CD4-positive, alpha-beta T cell (primary cell): ENCODE measurements around the gene LRRC4B. TPM values are rescaled to one million over a fixed set of nuclear protein-coding genes. Genes with fewer than 3 reads are reported as not detected.

Experiments
- ATAC-seq: fragments of 200-7000 bp; cut with Tn5 transposase; one replicate; pipeline ENCODE4 v1.10.0; 2022; ENCODE audit warnings: mild to moderate bottlenecking; ENCODE audit not compliant: poor library complexity
- CTCF ChIA-PET: fragments of 350-600 bp; sonication (Branson Sonifier 250); formaldehyde crosslinking; loops from one replicate; lab custom pipeline; 2021; ENCODE audit warnings: antibody characterized with exemption, inconsistent platforms; lab: Charles Lee
- POLR2A ChIA-PET: fragments of 350-600 bp; sonication (Branson Sonifier 250); formaldehyde crosslinking; loops from one replicate; lab custom pipeline; 2021; ENCODE audit warnings: antibody characterized with exemption, inconsistent platforms; lab: Charles Lee
- DNase-seq, 14 experiments: peaks; one replicate each; pipeline ENCODE4 v3.0.0-alpha.2; 2013 to 2020; ENCODE audit warnings: mixed read lengths in 2 of 14
- H3K27ac ChIP-seq, 2 donors: one replicate each; pipeline versions ENCODE4 v1.5.1 to v1.7.0; 2013; ENCODE audit warnings: low read length in 2 of 2, low read depth in 1 of 2, mild to moderate bottlenecking in 1 of 2
- H3K27me3 ChIP-seq, 2 experiments: 1 replicate in 1 of 2; 2 replicates in 1 of 2; pipeline versions ENCODE4 v1.6.1 to v1.7.0; 2013; ENCODE audit warnings: low read length in 2 of 2, control low read depth in 1 of 2, mild to moderate bottlenecking in 1 of 2, moderate library complexity in 1 of 2; ENCODE audit not compliant: insufficient read depth in 2 of 2, control insufficient read depth in 1 of 2
- H3K36me3 ChIP-seq: one replicate; pipeline ENCODE4 v1.6.1; 2013; ENCODE audit warnings: low read length, control low read depth; ENCODE audit not compliant: insufficient read depth
- H3K4me1 ChIP-seq: one replicate; pipeline ENCODE4 v1.6.1; 2013; ENCODE audit warnings: low read length, control low read depth; ENCODE audit not compliant: insufficient read depth
- H3K4me3 ChIP-seq: one replicate; pipeline ENCODE4 v1.5.1; 2013; ENCODE audit warnings: mild to moderate bottlenecking, low read length, moderate library complexity
- H3K9me3 ChIP-seq, 2 experiments: 1 replicate in 1 of 2; 2 replicates in 1 of 2; pipeline versions ENCODE4 v1.6.1 to v1.7.0; 2013; ENCODE audit warnings: low read length in 2 of 2, mild to moderate bottlenecking in 2 of 2, control low read depth in 1 of 2, moderate library complexity in 1 of 2; ENCODE audit not compliant: control insufficient read depth in 1 of 2, insufficient read depth in 1 of 2
- H3K27ac Mint-ChIP-seq: one replicate; pipeline ENCODE4 v1.8.0; 2020; ENCODE audit warnings: mixed read lengths
- H3K27me3 Mint-ChIP-seq: one replicate; pipeline ENCODE4 v1.8.0; 2021; ENCODE audit warnings: mixed read lengths
- H3K36me3 Mint-ChIP-seq: one replicate; pipeline ENCODE4 v1.8.0; 2021; ENCODE audit warnings: low read depth, mixed read lengths
- H3K4me1 Mint-ChIP-seq: one replicate; pipeline ENCODE4 v1.8.0; 2021; ENCODE audit warnings: low read depth, mixed read lengths
- H3K4me3 Mint-ChIP-seq: one replicate; pipeline ENCODE4 v1.8.0; 2020; ENCODE audit warnings: mild to moderate bottlenecking, mixed read lengths
- H3K9me3 Mint-ChIP-seq: one replicate; pipeline ENCODE4 v1.8.0; 2020; ENCODE audit warnings: mixed read lengths
- intact Hi-C, 2 experiments: fragments of 100-400 bp; cut with DNase I in 1 of 2; cut with micrococcal nuclease in 1 of 2; formaldehyde crosslinking; loops; one replicate each; pipeline versions ENCODE4 v1.15.1 to v1.9.0; 2023 to 2025; cut with DNase I, micrococcal nuclease
- total RNA-seq, 174 experiments: library from RNA in 2 of 174; stranded (reverse) in 2 of 174; gene quantifications; one replicate each; pipeline ENCODE4 v1.2.3 and lab custom pipeline; 2021 to 2026
- TF ChIP-seq, protein P1 (sequence below): fragments of 200-600 bp; IDR thresholded peaks from one replicate; pipeline ENCODE4 v1.8.0; 2022; ENCODE audit warnings: antibody characterized with exemption, mild to moderate bottlenecking

LRRC4B gene
- total RNA-seq, 2 experiments from 2014 or later, result not detected

GRCh38 chr19:50522881-50523280 lies 45.4 kb downstream of the LRRC4B start:
- H3K4me1 ChIP-seq, result no peaks in the 10 kb centered on the region
- no peaks in the 10 kb centered on the region for H3K36me3 ChIP-seq
- TF ChIP-seq, protein P1, sequence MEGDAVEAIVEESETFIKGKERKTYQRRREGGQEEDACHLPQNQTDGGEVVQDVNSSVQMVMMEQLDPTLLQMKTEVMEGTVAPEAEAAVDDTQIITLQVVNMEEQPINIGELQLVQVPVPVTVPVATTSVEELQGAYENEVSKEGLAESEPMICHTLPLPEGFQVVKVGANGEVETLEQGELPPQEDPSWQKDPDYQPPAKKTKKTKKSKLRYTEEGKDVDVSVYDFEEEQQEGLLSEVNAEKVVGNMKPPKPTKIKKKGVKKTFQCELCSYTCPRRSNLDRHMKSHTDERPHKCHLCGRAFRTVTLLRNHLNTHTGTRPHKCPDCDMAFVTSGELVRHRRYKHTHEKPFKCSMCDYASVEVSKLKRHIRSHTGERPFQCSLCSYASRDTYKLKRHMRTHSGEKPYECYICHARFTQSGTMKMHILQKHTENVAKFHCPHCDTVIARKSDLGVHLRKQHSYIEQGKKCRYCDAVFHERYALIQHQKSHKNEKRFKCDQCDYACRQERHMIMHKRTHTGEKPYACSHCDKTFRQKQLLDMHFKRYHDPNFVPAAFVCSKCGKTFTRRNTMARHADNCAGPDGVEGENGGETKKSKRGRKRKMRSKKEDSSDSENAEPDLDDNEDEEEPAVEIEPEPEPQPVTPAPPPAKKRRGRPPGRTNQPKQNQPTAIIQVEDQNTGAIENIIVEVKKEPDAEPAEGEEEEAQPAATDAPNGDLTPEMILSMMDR, result no peak
- peaks cover 7% of the 10 kb centered on the region for H3K27me3 Mint-ChIP-seq
- no peaks in the 10 kb centered on the region for H3K36me3 Mint-ChIP-seq
- ATAC-seq, result no peak
- H3K4me3 Mint-ChIP-seq, result no peak overlapping the region
- H3K9me3 Mint-ChIP-seq, result no peaks in the 10 kb centered on the region
- H3K27me3 ChIP-seq, result no peaks in the 10 kb centered on the region
- H3K4me1 Mint-ChIP-seq, result no peaks in the 10 kb centered on the region
- DNase-seq, result no peak
- intact Hi-C loops, result no loop called here
- H3K9me3 ChIP-seq, result peaks cover 0 to 10% of the 10 kb centered on the region in 2 experiments
- no peak overlapping the region for H3K4me3 ChIP-seq
- CTCF ChIA-PET, result no interaction called here
- POLR2A ChIA-PET, result no interaction called here
- no peak overlapping the region for H3K27ac Mint-ChIP-seq
- H3K27ac ChIP-seq, result no peak overlapping the region

DNA sequence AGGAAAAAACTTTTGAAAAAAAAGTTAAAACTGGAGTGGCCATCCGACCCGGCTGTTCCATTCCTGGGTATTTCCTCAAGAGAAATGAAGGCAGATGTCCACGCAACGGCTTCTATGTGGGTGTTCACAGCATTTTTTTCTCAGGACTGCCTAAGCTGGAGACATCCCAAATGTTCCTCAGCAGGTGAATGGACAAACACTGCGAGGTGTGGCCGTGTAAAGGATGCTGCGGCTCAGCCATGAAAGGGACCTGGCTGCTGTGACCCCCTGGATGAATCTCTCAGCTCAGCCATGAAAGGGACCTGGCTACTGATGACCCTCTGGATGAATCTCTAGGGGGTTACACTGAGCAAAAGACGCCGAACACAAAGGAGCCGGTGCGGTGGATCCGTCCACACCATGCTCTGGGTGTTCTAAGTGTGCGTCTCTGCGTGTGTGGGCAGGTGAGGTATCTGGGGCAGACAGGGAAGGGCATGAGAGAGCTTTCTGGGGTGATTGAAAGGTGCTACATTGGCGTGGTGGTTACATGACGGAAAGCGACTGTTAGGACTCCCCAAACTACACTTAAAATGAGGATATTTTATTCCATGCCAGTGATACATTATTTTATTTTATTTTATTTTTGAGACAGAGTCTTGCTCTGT lies 47.3 kb downstream of the LRRC4B start:
- Histone ChIP-seq H3K36me3 (no peaks in the 10 kb centered on the region), H3K27ac (no peak overlapping the region), H3K4me1 (no peaks in the 10 kb centered on the region), H3K4me3 (no peak overlapping the region), H3K27me3 (no peaks in the 10 kb centered on the region), H3K9me3 (peaks cover 0 to 10% of the 10 kb centered on the region in 2 experiments)
- TF ChIP-seq, protein P1, result no peak
- H3K4me1 Mint-ChIP-seq, result no peaks in the 10 kb centered on the region
- DNase-seq, result no peak
- H3K4me3 Mint-ChIP-seq, result no peak overlapping the region
- ChIA-PET POLR2A (no interaction called here), CTCF (no interaction called here)
- intact Hi-C loops, result no loop called here
- no peak overlapping the region for H3K27ac Mint-ChIP-seq
- peaks cover 10% of the 10 kb centered on the region for H3K27me3 Mint-ChIP-seq
- no peaks in the 10 kb centered on the region for H3K9me3 Mint-ChIP-seq
- no peak for ATAC-seq
- no peaks in the 10 kb centered on the region for H3K36me3 Mint-ChIP-seq

GRCh38 chr19:50519006-50519575 lies 49.1 kb downstream of the LRRC4B start:
- H3K27me3 Mint-ChIP-seq, result peaks cover 10% of the 10 kb centered on the region
- TF ChIP-seq, protein P1, result no peak
- no peaks in the 10 kb centered on the region for H3K9me3 Mint-ChIP-seq
- no peak overlapping the region for H3K4me3 Mint-ChIP-seq
- H3K27ac Mint-ChIP-seq, result no peak overlapping the region
- H3K4me1 Mint-ChIP-seq, result no peaks in the 10 kb centered on the region
- Histone ChIP-seq H3K4me1 (no peaks in the 10 kb centered on the region), H3K4me3 (no peak overlapping the region), H3K27me3 (no peaks in the 10 kb centered on the region), H3K9me3 (peaks cover 0 to 17% of the 10 kb centered on the region in 2 experiments), H3K27ac (no peak overlapping the region), H3K36me3 (no peaks in the 10 kb centered on the region)
- no peaks in the 10 kb centered on the region for H3K36me3 Mint-ChIP-seq
- ATAC-seq (no peak), DNase-seq (no peak)
- intact Hi-C loops, result no loop called here
- ChIA-PET POLR2A (no interaction called here), CTCF (no interaction called here)
